K562 (cell line): ENCODE results near the gene GFOD1. TPM values are rescaled to one million over a fixed set of nuclear protein-coding genes. Genes with fewer than 3 reads are reported as not detected.

ENCODE experiments used
- BACH1 ChIP-seq: fragments of 200-800 bp; sonication (Bioruptor generic); IDR thresholded peaks from 2 replicates; pipeline ENCODE4 v1.6.1; 2016; ENCODE audit warnings: missing genetic modification characterization, missing compliant biosample characterization
- BHLHE40 ChIP-seq: IDR thresholded peaks from 2 replicates; pipeline ENCODE4 v1.6.1; 2011; ENCODE audit warnings: low read length, improper control_type of control experiment
- BRF2 ChIP-seq: IDR thresholded peaks from 3 replicates; pipeline ENCODE4 v1.6.1; 2011; ENCODE audit warnings: borderline replicate concordance, mild to moderate bottlenecking; ENCODE audit not compliant: insufficient read length, insufficient read depth
- CEBPG ChIP-seq, 3 experiments: fragments of 200-800 bp in 1 of 3; sonication (Bioruptor generic) in 1 of 3; sonication (generic) in 1 of 3; formaldehyde crosslinking in 1 of 3; IDR thresholded peaks in 2 of 3; conservative IDR thresholded peaks in 1 of 3; 2 replicates each; pipeline versions ENCODE4 v1.6.1 to v1.8.0; 2016 to 2022; ENCODE audit warnings: missing compliant biosample characterization in 2 of 3, missing genetic modification characterization in 2 of 3, mild to moderate bottlenecking in 1 of 3, missing genetic modification reagents in 1 of 3
- ELF2 ChIP-seq: fragments of 250-450 bp; sonication (Bioruptor Pico); IDR thresholded peaks from 2 replicates; pipeline ENCODE4 v1.5.0; 2021; ENCODE audit warnings: mild to moderate bottlenecking
- FOXJ2 ChIP-seq: fragments of 200-800 bp; sonication (Bioruptor generic); IDR thresholded peaks from 2 replicates; pipeline ENCODE4 v1.6.1; 2016; ENCODE audit warnings: missing genetic modification characterization, missing compliant biosample characterization
- KDM1A ChIP-seq, 2 experiments: fragments of 450-650 bp; IDR thresholded peaks; 2 replicates each; pipeline ENCODE4 v1.6.1; 2016; ENCODE audit warnings: mild to moderate bottlenecking in 2 of 2
- MAFK ChIP-seq: IDR thresholded peaks from 2 replicates; pipeline ENCODE4 v1.6.1; 2011; ENCODE audit warnings: low read length, improper control_type of control experiment
- MAZ ChIP-seq, 2 experiments: fragments of 450-650 bp in 1 of 2; sonication (generic) in 1 of 2; formaldehyde crosslinking; IDR thresholded peaks in 1 of 2; conservative IDR thresholded peaks in 1 of 2; 2 replicates each; pipeline versions ENCODE4 v1.4.0 to v1.5.0; 2020; ENCODE audit warnings: mild to moderate bottlenecking in 1 of 2, missing genetic modification reagents in 1 of 2
- MYNN ChIP-seq, 2 experiments: sonication (generic); formaldehyde crosslinking in 1 of 2; IDR thresholded peaks; 2 replicates each; pipeline versions ENCODE4 v1.5.0 to v1.6.1; 2016 to 2020; ENCODE audit warnings: antibody characterized with exemption in 1 of 2, missing genetic modification reagents in 1 of 2
- POLR2A ChIP-seq: fragments of 450-650 bp; conservative IDR thresholded peaks from 2 replicates; pipeline ENCODE4 v1.6.1; 2016
- PRMT5 ChIP-seq: sonication (generic); formaldehyde crosslinking; IDR thresholded peaks from 2 replicates; pipeline ENCODE4 v1.5.0; 2020; ENCODE audit warnings: missing genetic modification reagents
- PTRF ChIP-seq: fragments of 450-650 bp; IDR thresholded peaks from 2 replicates; pipeline ENCODE4 v1.6.1; 2016; ENCODE audit warnings: mild to moderate bottlenecking, missing genetic modification characterization, missing compliant biosample characterization
- RNF2 ChIP-seq: sonication (generic); IDR thresholded peaks from 2 replicates; pipeline ENCODE4 v1.6.1; 2016
- SMAD3 ChIP-seq: fragments of 450-650 bp; formaldehyde crosslinking; conservative IDR thresholded peaks from 2 replicates; pipeline ENCODE4 v1.4.0; 2020; ENCODE audit warnings: mild to moderate bottlenecking
- SP2 ChIP-seq: IDR thresholded peaks from 2 replicates; pipeline ENCODE4 v1.6.1; 2011; ENCODE audit warnings: mild to moderate bottlenecking, low read depth, low read length, moderate library complexity; ENCODE audit not compliant: poor library complexity, severe bottlenecking; ENCODE audit errors: extremely low read depth
- STAT5B ChIP-seq: fragments of 250-450 bp; sonication (Bioruptor Pico); IDR thresholded peaks from 2 replicates; pipeline ENCODE4 v1.8.0; 2021; ENCODE audit warnings: mild to moderate bottlenecking, inconsistent platforms
- TEAD4 ChIP-seq, 2 experiments: sonication (generic) in 1 of 2; formaldehyde crosslinking in 1 of 2; IDR thresholded peaks; 2 replicates each; pipeline versions ENCODE4 v1.6.1 to v1.8.0; 2012 to 2022; ENCODE audit warnings: borderline replicate concordance in 1 of 2, inconsistent platforms in 1 of 2, low read length in 1 of 2, mild to moderate bottlenecking in 1 of 2, missing genetic modification reagents in 1 of 2
- TGIF2 ChIP-seq: sonication (generic); formaldehyde crosslinking; IDR thresholded peaks from 2 replicates; pipeline ENCODE4 v1.8.1; 2022; ENCODE audit warnings: mild to moderate bottlenecking, missing genetic modification reagents, moderate library complexity
- ZNF124 ChIP-seq: sonication (generic); formaldehyde crosslinking; IDR thresholded peaks from 2 replicates; pipeline ENCODE4 v1.8.1; 2022; ENCODE audit warnings: missing genetic modification reagents
- ZNF239 ChIP-seq: fragments of 250-450 bp; sonication (Bioruptor Pico); IDR thresholded peaks from 2 replicates; pipeline ENCODE4 v1.4.0; 2020; ENCODE audit warnings: mild to moderate bottlenecking
- ZNF699 ChIP-seq: fragments of 250-450 bp; sonication (Bioruptor Pico); IDR thresholded peaks from 2 replicates; pipeline ENCODE4 v1.8.0; 2021; ENCODE audit warnings: mild to moderate bottlenecking, moderate library complexity; ENCODE audit not compliant: insufficient replicate concordance
- polyA plus RNA-seq, 8 experiments: library from polyadenylated mRNA; depleted of rRNA in 4 of 8; stranded (reverse) in 5 of 8; unstranded in 3 of 8; fragments of >200 nt; fragmentation: Nextera tagmentation in 2 of 8; fragmentation: Illumina TruSeq in 1 of 8; extraction: Ambion mirVana in 2 of 8; extraction: Trizol in 1 of 8; gene quantifications; 2 replicates each; pipeline versions ENCODE4 v1.2.1 to v1.2.3, GENCODE V29; 2011 to 2014; ENCODE audit warnings: inconsistent platforms in 1 of 8, missing spikeins in 1 of 8
- total RNA-seq, 7 experiments: library from RNA; depleted of rRNA in 6 of 7; stranded (reverse); fragments of >200 nt in 6 of 7; fragmentation: Illumina TruSeq in 2 of 7; extraction: Trizol in 2 of 7; gene quantifications; 2 replicates each; pipeline versions ENCODE4 v1.2.1 to v1.2.3, GENCODE V29; 2011 to 2021; ENCODE audit warnings: low replicate concordance in 1 of 7
- TF ChIP-seq, protein P1 (sequence below): fragments of 250-450 bp; sonication (Bioruptor Pico); IDR thresholded peaks from 2 replicates; pipeline ENCODE4 v1.4.0; 2020; ENCODE audit warnings: mild to moderate bottlenecking, moderate library complexity, borderline replicate concordance

GFOD1 gene
- total and polyA plus RNA-seq, 9 of the 15 experiments (the other 6 are each of a cell fraction or from before 2014, with no cell fraction given), result 3.8 to 12.0 (median 8.2) TPM

DNA sequence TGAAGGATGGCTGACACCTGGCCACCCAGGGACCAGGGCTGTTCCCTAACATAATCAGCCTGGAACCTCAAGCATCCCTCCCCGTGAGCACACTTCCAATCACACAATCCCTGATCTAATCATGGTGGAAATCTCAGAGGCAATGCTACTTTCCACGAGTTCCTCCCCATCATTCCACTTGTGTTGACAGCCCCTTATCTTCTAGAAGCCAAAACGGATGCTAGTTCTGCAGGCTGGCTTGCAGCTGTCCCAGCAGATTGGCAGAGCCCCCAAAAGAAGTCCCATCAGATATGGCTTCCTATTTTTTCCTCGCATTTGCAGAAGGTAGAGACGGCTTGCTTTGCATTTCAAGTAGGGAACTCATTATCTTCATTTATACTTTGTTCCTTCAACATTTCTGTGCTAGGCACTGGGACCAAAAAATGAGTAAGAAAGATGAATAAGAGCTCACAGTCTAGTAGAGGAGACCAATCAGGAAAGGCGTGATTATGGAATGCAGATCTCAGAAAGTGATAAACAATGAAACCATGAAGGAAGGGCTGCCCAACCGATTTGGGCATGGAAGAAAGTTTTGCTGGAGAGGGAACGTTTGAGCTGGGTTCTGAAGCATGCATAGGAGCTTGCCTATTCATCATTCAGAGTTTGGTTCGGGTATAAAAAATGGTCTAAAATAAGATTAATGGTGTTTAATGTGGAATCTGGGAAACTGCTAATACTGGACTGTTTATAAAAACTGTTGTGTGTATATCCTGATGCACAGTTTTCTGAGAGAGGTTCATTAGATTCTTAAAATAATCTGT is 114.5 kb downstream of the GFOD1 start (continued):
- TF ChIP-seq SMAD3 (CRISPR knock-in tag) (peak; percentile 63; the same call in 1 of the 2 replicates), TEAD4 (IDR thresholded peaks at IDR 0.05; ENCODE audit: low read length) (peak; percentile 23; the same call in 1 of the 2 replicates), TEAD4 (CRISPR knock-in tag; IDR thresholded peaks at IDR 0.05; ENCODE audit: borderline replicate concordance) (no peak), ZNF239 (CRISPR knock-in tag) (0 out of 2 replicates have a peak, but pooled peaks have one; percentile 26), CEBPG (CRISPR knock-in tag; IDR thresholded peaks at IDR 0.05) (no peak), CEBPG (tag; conservative IDR thresholded peaks at IDR 0.05 in 1 of 2, IDR thresholded peaks at IDR 0.05 in 1 of 2) (no peak), MAFK (no peak), TGIF2 (CRISPR knock-in tag) (no peak), BRF2 (no peak), FOXJ2 (tag) (no peak), SP2 (no peak), BACH1 (tag) (no peak), POLR2A (no peak), KDM1A (IDR thresholded peaks at IDR 0.05) (peak; percentile 33 to 34; a peak in 2 of 4 replicates), PTRF (tag) (no peak), MYNN (IDR thresholded peaks at IDR 0.05) (no peak), MYNN (CRISPR knock-in tag; IDR thresholded peaks at IDR 0.05) (no peak), ELF2 (CRISPR knock-in tag) (no peak), PRMT5 (no peak), ZNF124 (CRISPR knock-in tag) (no peak), RNF2 (no peak), ZNF699 (no peak), BHLHE40 (peak; percentile 36; the same call in 1 of the 2 replicates), MAZ (CRISPR knock-in tag; conservative IDR thresholded peaks at IDR 0.05 in 1 of 2, IDR thresholded peaks at IDR 0.05 in 1 of 2) (0 out of 4 replicates have a peak, but pooled peaks of 1 of the 2 experiments have one; percentile 17), STAT5B (no peak)
- TF ChIP-seq, protein P1, sequence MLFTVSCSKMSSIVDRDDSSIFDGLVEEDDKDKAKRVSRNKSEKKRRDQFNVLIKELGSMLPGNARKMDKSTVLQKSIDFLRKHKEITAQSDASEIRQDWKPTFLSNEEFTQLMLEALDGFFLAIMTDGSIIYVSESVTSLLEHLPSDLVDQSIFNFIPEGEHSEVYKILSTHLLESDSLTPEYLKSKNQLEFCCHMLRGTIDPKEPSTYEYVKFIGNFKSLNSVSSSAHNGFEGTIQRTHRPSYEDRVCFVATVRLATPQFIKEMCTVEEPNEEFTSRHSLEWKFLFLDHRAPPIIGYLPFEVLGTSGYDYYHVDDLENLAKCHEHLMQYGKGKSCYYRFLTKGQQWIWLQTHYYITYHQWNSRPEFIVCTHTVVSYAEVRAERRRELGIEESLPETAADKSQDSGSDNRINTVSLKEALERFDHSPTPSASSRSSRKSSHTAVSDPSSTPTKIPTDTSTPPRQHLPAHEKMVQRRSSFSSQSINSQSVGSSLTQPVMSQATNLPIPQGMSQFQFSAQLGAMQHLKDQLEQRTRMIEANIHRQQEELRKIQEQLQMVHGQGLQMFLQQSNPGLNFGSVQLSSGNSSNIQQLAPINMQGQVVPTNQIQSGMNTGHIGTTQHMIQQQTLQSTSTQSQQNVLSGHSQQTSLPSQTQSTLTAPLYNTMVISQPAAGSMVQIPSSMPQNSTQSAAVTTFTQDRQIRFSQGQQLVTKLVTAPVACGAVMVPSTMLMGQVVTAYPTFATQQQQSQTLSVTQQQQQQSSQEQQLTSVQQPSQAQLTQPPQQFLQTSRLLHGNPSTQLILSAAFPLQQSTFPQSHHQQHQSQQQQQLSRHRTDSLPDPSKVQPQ (CRISPR knock-in tag), result no peak
